Urinary bladder (tissue), 4 donors: ENCODE data around the gene CYBA. TPM values are rescaled to one million over a fixed set of nuclear protein-coding genes. Genes with fewer than 3 reads are reported as not detected.
"Not testable (repeated sequence)": the region's sequence is repeated elsewhere in the genome, so short reads cannot be mapped to it uniquely, and the experiment has no call there.

Source experiments
- DNase-seq: peaks from one replicate; pipeline ENCODE4 v3.0.0-alpha.2; 2015; ENCODE audit errors: extremely low spot score
- H3K27ac ChIP-seq: one replicate; pipeline ENCODE4 v1.5.1; 2013; ENCODE audit warnings: low read depth, mild to moderate bottlenecking, moderate library complexity
- H3K36me3 ChIP-seq: one replicate; pipeline ENCODE4 v1.6.1; 2013; ENCODE audit warnings: mild to moderate bottlenecking, moderate library complexity; ENCODE audit not compliant: insufficient read depth
- H3K4me1 ChIP-seq: one replicate; pipeline ENCODE4 v1.6.1; 2013; ENCODE audit warnings: mild to moderate bottlenecking, moderate library complexity; ENCODE audit not compliant: insufficient read depth
- H3K4me3 ChIP-seq: one replicate; pipeline ENCODE4 v1.5.1; 2013; ENCODE audit warnings: low read depth, low read length
- WGBS: extraction: QIAGEN DNeasy Blood & Tissue Kit; methylation state at CpG from one replicate; pipeline ENCODE4 v1.1.7; 2013; 5-methylcytosine and 5-hydroxymethylcytosine counted together
- polyA plus RNA-seq: library from polyadenylated mRNA; stranded (reverse); fragments of 200-250 nt; gene quantifications from one replicate; pipeline ENCODE4 v1.2.3, GENCODE V29; 2013
- total RNA-seq: library from RNA; depleted of rRNA; stranded (reverse); fragments of >200 nt; gene quantifications from one replicate; pipeline ENCODE4 v1.2.3, GENCODE V29; 2014
- donor health status: healthy with polysubstance abuse.
- donor health status: healthy.

CYBA gene
- total and polyA plus RNA-seq, 2 donors, result 90.4 to 145 TPM

DNA sequence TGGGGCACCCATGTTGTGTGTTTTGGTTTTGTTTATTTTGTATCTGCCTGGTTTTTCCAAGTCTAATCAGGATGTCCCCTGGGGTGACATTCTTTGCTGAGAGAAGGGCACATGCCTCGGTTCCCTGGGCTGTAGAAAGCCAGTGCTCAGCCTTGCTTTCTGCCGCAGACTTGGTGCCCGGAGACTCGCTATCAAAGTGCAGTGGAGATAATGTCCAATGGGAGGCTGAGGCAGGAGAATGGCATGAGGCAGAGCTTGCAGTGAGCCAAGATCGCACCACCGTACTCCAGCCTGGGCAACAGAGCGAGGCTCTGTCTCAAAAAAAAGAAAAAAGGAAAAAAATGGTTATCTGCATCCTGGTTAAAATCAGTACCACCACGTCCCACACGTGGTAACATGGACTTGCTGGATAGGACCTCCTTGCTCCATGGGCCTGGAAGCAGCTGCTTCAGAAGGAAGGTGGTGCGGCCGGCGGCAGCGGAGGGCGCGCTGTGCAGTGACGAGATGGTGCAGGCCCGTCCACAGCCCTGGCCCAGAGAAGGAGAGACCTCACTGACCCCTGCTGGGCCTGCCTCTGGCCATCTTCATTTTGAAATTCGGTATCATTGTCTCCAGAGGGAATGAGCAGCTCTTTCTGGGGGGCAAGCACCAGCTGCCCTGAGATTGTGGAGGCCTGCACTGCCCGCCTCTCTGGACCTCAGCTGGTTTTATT, 31.7 kb downstream of the CYBA start:
- 93% methylated on average over 19 of the region's 19 CpGs for WGBS
- H3K27ac ChIP-seq, result no peak overlapping the region
- DNase-seq, result no peak
- H3K36me3 ChIP-seq, result peaks cover 5% of the 10 kb centered on the region
- H3K4me1 ChIP-seq, result no peaks in the 10 kb centered on the region
- H3K4me3 ChIP-seq, result no peak overlapping the region

DNA sequence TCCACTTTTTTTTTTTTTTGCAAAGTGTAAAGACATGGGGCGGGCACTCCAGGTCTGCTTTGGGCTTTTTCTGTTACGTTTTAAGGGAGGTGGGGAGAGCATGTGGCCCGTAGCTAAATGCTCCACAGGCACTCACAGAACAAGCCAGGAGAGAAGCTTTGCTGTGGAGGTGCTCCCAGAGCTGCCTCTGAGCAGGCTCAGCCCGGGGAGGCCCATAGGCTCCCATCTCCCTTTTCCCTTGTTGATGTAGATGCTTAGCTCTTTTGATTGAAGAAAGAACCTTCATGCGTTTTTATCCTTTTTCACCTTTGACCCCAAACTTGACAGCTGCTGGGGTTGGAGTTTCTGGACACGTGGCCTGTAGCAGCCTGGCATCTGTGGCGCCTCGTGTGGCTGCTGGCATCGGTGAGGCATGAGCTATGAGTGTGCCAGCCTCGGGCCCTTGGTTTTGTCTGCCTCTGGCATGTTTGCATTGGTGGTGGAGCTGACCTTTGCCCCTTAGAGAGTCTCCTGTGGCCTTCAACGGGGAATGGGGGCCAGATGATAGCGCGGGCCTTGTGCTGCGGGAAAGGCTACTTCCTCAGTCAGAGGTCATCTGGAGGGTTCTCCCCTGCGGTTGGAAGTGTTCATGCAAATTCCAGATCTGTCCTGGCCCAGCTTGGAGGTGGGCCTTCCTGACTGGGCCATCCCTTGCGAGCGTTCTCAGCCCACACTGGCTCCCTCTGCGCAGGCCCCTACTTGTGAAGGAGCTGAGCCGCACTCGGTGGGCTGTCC, 32.5 kb downstream of the CYBA start:
- DNase-seq, result no peak
- Histone ChIP-seq H3K4me1 (no peaks in the 10 kb centered on the region), H3K36me3 (peaks cover 2% of the 10 kb centered on the region), H3K4me3 (no peak overlapping the region), H3K27ac (no peak overlapping the region)
- 82% methylated on average over 20 of the region's 20 CpGs for WGBS

DNA sequence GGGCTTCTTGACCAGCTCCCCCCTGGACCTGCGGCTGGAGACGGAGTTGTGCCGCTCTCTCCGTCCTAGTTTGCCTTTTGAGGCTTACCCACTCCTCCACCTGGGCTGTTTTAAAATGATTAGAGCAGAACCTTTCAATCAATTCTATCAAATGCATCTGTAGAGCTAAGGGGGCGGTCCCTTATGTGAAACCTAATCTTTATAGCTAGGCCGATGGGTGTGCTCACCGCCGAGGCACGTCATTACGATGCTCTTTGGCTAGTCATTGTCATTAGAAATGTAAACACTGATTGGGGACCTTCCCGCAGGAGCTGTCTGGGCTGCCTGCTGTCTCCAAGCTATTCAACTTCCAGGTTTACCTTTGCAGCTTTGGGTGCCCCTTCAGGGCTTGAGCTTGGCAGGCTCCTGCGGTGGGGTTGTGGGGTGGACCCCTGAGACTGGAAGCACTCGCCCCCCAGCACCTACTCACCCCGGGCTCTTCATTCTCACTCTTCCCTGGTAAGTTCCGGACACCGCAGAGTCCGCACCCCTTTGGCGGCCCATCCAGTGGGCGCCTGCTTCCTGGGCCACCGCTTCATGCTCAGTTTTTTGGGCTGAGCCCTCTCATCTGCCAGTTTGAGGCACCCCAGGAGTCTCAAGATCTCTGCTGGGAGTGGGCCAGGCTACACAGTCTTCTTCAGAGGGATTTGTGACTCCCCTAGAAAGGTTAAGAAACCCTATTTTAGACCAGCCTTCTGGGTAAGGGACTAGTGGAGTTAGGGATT, 33.4 kb downstream of the CYBA start:
- 76% methylated on average over 20 of the region's 20 CpGs for WGBS
- no peaks in the 10 kb centered on the region for H3K4me1 ChIP-seq
- no peak for DNase-seq
- H3K36me3 ChIP-seq, result peaks cover 2% of the 10 kb centered on the region
- H3K4me3 ChIP-seq, result no peak overlapping the region
- H3K27ac ChIP-seq, result no peak overlapping the region

DNA sequence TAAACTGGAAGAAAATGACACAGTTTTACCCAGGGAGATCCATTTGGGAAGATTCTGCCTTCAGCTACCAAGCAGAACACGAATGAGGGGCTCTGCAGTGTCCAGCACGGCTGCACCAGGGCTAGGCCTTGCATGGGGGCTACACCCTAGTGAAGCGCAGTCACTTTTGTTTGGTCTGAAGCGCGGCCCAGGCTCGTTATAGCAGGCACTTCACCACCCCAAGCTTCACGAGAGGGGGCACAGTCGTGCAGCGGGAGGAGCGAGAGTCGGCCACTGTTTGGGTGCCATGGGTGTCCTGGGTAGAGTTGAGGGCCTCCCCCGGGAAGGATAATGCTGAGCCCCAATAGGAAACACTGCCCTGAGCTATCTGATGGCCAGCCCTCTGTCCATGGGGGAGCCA, 34.1 kb downstream of the CYBA start:
- DNase-seq, result no peak
- WGBS, result 84% methylated on average over 12 of the region's 12 CpGs
- H3K36me3 ChIP-seq, result no peaks in the 10 kb centered on the region
- H3K4me3 ChIP-seq, result no peak overlapping the region
- no peaks in the 10 kb centered on the region for H3K4me1 ChIP-seq
- H3K27ac ChIP-seq, result no peak overlapping the region

DNA sequence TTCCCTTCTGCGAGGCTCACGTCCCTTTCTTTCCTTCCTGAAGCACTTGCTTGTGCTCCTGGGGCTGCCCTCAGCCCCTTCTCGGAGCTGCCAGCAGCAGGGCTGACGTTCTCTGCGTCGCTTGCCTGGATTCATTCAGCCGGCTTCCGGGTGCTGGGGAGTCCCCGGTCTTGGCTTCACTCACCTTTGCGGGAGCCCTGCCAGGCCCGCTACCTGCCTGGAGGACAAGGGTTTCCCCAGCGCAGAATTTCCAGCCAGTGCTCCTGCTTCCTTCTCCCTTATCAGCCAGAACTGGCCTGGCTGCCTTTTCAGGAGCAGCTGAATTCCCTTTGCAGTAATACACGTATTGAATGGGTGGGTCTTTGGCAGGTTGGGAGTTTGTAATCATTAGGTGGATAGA, 34.5 kb downstream of the CYBA start:
- Histone ChIP-seq H3K4me3 (no peak overlapping the region), H3K36me3 (no peaks in the 10 kb centered on the region), H3K27ac (no peak overlapping the region), H3K4me1 (no peaks in the 10 kb centered on the region)
- 83% methylated on average over 13 of the region's 13 CpGs for WGBS
- DNase-seq, result no peak

DNA sequence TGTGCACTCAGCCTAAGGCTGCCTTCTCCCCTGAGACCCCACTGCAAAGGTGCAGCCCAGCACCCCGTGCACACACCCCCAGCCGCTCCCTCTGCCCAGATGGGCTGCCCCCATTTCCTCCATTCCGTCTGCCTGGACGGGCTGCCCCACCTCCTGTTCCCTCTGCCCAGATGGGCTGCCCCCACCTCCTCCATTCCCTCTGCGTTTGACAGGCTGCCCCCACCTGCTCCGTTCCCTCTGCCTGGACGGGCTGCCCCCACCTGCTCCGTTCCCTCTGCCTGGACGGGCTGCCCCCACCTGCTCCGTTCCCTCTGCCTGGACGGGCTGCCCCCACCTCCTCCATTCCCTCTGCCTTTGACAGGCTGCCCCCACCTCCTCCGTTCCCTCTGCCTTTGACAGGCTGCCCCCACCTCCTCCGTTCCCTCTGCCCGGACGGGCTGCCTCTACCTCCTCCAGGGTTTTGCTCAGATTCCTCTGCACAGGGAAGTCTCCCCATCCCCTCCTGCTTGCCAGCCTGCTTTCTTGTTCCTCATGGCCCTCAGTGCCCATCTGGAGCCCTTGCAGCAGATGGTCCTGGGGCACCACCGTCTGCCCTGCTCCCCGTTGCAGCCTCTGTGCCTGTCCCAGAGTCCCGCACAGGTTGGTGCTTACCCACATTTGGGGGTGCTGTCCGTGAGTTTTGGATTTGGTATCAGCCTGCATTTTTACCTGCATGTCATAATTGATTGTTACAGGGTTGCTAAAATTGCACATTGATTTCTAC, 35.9 kb downstream of the CYBA start:
- no peak for DNase-seq
- H3K4me1 ChIP-seq, result no peaks in the 10 kb centered on the region
- WGBS, result 88% methylated on average over 19 of the region's 19 CpGs
- H3K4me3 ChIP-seq, result no peak overlapping the region
- H3K36me3 ChIP-seq, result no peaks in the 10 kb centered on the region
- H3K27ac ChIP-seq, result no peak overlapping the region

DNA sequence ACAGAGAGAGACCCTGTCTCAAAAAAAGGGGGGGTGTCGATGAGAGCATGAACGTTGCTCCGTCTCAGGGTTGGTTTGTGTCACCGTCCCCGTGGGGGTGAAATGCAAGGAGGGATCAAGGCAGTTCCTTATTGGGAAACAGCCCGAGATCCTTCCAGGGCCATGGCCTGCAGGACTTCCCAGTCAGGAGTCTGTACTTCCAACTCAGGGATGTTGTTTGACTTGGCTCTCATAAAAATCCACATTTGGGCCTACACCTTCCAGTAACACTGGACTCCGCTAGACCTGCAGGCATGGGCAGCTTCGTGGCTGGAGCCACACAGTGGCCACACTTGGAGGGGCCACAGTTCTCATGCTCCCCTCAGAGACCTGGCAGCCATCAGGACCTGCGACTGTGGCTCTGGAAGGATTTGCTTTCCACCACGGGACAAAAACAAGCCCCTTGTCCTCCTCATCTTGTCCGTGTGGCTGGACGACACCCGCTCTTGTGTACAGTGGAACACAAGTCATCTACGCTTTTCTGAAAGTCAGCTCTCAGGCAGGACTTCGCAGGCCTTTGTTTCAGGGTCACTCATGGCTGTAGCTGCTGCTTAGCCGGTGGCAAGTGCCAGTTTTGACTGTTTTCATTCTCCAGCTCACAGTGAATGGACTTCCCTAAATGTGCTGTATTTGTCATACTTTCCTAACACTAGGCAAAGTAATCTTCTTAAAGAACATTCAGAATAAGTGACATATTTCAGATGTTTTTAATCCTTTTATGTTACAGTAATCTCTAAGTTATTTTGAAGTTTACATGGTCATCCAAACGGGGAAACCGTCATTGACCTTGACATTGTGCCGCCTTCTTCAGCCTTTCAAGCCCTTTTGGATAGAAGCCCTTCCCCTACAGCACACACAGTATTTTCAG, 36.7 kb downstream of the CYBA start:
- WGBS, result 85% methylated on average over 19 of the region's 19 CpGs
- Histone ChIP-seq H3K27ac (no peak overlapping the region), H3K4me3 (no peak overlapping the region), H3K4me1 (no peaks in the 10 kb centered on the region), H3K36me3 (no peaks in the 10 kb centered on the region)
- no peak for DNase-seq

DNA sequence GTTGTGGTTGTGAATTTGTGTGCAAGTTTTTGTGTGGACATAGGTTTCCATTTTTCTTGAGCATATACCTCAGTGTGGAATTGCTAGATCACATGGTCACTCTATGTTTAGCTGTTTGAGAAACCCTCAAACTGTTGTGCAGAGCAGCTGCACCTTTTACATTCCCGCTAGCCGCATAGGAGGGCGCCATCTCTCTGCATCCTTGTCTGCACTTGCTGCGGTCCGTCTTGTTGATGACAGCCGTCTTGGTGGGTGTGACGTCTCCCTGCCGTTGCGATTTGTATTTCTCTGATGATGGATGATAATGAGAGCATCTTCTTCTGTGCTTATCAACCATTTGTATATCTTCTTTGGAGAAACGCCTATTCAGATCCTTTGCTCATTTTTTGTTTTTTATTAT, 37.6 kb downstream of the CYBA start:
- Histone ChIP-seq H3K4me1 (no peaks in the 10 kb centered on the region), H3K27ac (no peak overlapping the region), H3K4me3 (no peak overlapping the region), H3K36me3 (no peaks in the 10 kb centered on the region)
- DNase-seq, result no peak
- 85% methylated on average over 10 of the region's 10 CpGs for WGBS

DNA sequence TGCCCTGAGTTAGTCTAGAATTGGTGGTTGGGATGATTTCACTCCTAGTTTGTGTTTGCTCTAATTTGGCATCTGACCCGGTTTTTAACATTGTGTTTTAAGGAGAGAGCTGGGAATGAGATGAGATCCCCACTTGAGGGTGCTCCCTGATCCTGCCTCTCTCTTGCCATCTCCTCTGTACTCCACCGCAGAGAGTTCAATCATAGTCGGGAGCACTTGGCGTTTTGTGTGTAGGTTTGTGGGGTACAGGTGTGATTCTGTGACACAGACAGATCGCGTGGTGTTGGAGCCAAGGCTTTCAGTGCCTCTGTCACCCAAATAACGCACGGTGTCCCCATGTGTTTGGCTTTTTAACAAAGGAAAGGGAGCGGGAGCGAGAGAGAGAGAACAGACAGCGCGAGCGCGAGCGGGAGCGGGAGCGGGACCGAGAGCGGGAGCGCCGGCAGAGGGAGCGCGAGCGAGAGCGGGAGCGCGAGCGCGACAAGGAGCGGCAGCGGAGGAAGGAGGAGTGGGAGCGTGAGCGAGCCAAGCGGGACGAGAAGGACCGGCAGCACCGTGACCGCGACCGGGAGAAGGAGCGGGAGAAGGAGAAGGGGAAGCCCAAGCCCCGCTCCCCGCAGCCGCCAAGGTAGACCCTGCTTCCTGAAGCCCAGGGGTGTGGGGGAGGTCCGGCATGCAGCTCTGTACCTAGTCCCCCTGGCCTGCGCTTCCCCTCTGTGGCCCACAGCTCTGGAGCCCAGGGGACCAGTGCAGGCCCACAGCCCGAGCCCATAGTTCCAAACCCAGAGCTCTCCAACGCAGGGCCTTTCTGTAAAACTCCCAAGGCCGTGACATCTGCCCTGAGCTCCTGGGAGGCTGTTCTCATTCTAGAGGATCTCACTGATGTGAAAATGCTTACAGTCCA, 39.7 kb downstream of the CYBA start:
- no peaks in the 10 kb centered on the region for H3K36me3 ChIP-seq

DNA sequence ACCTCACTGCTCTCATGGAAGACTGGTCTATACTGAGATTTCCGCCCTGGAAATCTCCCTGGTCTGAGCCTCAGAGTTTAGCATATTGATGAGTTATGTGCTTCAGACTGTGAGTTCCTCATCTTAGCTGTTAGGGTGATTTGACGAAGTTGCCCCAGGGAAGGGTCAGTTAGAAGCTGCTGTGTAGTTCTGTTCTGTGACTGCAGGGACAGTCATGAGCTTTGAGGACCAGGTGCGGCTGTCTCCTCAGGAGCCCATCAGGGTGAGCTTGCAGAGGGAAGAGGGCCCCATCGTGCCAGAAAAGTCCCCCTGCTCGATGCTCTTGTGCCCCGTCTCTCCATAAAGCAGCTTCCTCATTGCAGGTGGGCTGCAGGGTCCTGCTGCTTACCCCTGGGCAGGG, 40.8 kb downstream of the CYBA start:
- no peaks in the 10 kb centered on the region for H3K4me1 ChIP-seq

More for the DNA sequence above, 39.7 kb downstream of the CYBA start:
- DNase-seq, result no peak
- 78% methylated on average over 49 of the region's 49 CpGs for WGBS
- Histone ChIP-seq H3K27ac (no peak overlapping the region), H3K4me3 (no peak overlapping the region), H3K4me1 (no peaks in the 10 kb centered on the region)

DNA sequence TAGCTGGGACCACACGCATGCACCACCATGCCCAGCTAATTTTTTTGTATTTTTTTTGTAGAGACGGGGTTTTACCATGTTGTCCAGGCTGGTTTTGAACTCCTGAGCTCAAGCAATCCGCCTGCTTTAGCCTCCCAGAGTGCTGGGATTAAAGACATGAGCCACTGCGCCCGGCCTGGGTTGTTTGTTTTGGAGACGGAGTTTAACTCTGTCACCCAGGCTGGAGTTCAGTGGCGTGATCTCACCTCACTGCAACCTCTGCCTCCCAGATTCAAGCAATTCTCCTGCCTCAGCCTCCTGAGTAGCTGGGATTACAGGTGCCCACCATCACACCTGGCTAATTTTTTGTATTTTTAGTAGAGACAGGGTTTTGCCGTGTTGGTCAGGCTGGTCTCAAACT, 41.4 kb downstream of the CYBA start:
- not testable (repeated sequence) for H3K36me3 ChIP-seq, H3K27ac ChIP-seq, H3K4me1 ChIP-seq, H3K4me3 ChIP-seq, DNase-seq
- WGBS, result 91% methylated on average over 8 of the region's 8 CpGs

More for the DNA sequence above, 40.8 kb downstream of the CYBA start:
- 87% methylated on average over 6 of the region's 6 CpGs for WGBS
- Histone ChIP-seq H3K36me3 (no peaks in the 10 kb centered on the region), H3K27ac (no peak overlapping the region), H3K4me3 (no peak overlapping the region)
- DNase-seq, result no peak

DNA sequence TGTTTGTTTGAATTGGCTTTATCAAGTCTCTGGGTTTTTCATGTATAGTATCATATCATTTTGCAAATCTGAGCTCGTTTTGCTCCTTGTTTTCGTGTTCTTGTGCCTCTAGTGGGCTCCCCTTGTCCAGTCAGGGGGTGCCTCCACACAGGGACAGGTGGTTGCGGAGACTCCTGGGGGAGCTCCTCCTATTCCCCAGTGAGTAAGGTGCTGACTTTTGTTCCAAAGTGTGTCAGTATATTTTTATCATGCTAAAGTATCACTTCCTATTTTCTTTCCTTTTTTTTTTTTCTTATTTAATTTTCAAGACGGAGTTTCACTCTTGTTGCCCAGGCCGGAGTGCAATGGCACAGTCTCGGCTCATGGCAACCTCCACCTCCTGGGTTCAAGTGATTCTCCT, 42.8 kb downstream of the CYBA start:
- no peak overlapping the region for H3K27ac ChIP-seq
- 88% methylated on average over 6 of the region's 6 CpGs for WGBS
- H3K4me3 ChIP-seq, result no peak overlapping the region
- H3K4me1 ChIP-seq, result no peaks in the 10 kb centered on the region
- no peak for DNase-seq
- no peaks in the 10 kb centered on the region for H3K36me3 ChIP-seq
